ENCODE data around the gene RHOV. TPM values are rescaled to one million over a fixed set of nuclear protein-coding genes. Genes with fewer than 3 reads are reported as not detected.

The RHOV gene
- polyA plus RNA-seq, 1 of the 3 experiments (the other 2 are of a cell fraction), result 0.62 TPM

DNA sequence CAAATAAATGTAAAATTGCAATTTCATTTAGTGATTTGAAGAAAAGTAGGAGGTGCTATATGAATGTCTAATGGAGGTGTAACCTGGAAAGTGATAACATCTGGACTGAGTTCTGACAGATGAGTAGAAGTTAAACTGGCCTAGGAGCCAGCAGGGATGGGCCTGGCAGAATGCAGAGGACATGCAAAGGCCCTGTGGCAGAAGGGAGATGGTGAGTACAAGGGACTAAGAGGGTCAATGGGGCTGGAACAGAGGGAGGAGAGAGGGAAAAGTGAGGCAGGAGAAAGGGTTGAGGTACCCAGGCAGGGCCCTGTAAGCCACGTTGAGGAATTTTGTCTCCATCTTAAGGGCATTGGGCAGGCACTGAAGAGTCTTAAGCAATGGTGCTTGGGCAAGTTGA is 42.2 kb downstream of the RHOV start (continued):
- TF ChIP-seq YY1 (IDR thresholded peaks at IDR 0.05; ENCODE audit: low read depth), result no peak
- TF ChIP-seq FOXJ3 (CRISPR knock-in tag; IDR thresholded peaks at IDR 0.05), result no peak

DNA sequence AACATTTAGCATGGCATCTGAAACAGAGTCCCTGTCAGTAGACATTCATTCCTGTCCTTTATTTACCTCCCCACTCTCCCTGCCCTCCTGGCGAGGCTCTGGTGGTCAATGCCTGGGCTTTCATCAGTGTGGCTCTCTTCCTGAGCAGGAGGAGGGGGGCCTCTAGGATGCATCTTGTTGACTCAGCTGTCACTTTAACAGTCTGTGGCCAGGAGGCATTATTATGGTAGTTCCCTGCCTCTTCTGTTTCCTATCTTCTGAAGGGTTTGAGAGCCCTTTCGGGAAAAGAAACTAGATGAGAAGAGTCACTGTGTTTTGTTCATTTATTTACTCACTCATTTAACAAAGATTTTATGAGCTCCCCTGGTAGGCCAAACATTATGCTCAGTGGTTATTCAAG is 43.1 kb downstream of the RHOV start:
- Histone ChIP-seq H3K27me3 (ENCODE audit: insufficient read depth) (no peaks in the 10 kb centered on the region), H3K9me3 (no peaks in the 10 kb centered on the region), H3K9ac (no peak overlapping the region), H3K36me3 (replicated peaks in 1 of 2; ENCODE audit: control insufficient read depth in 1 of 2, insufficient read depth in 2 of 2, low read length in 1 of 2) (no peaks in the 10 kb centered on the region), H3K4me3 (ENCODE audit: low read depth in 2 of 2, low read length in 1 of 2) (no peak overlapping the region), H3F3A (replicated peaks; ENCODE audit: insufficient read depth) (no peaks in the 10 kb centered on the region), H3K79me2 (ENCODE audit: insufficient read depth) (no peaks in the 10 kb centered on the region), H2AFZ (ENCODE audit: low read depth) (no peak overlapping the region), H3K27ac (ENCODE audit: low read depth in 2 of 2, low read length in 1 of 2) (no peak overlapping the region), H3K9me2 (no peaks in the 10 kb centered on the region), H3K4me1 (ENCODE audit: control insufficient read depth in 1 of 2, insufficient read depth in 2 of 2, low read depth in 1 of 2, low read length in 1 of 2) (peaks cover 0 to 3% of the 10 kb centered on the region in 2 experiments; a peak in 2 of 4 replicates), H4K20me1 (ENCODE audit: insufficient read depth) (no peaks in the 10 kb centered on the region), H3K4me2 (no peak overlapping the region)
- DNase-seq, result no peak
- ChIA-PET CTCF (interaction anchor here (0.7 to 1.9 kb wide), 4 partner anchors 11 to 90 kb away, joined by 3 to 9 read pairs (median 5); no protein-coding TSS in a partner anchor), POLR2A (no interaction called here)
- WGBS (ENCODE audit: low lambda C conversion rate), result 96% methylated on average over 2 of the region's 2 CpGs
- no peak for TF ChIP-seq JUND (IDR thresholded peaks at IDR 0.05)
- TF ChIP-seq, protein P1, sequence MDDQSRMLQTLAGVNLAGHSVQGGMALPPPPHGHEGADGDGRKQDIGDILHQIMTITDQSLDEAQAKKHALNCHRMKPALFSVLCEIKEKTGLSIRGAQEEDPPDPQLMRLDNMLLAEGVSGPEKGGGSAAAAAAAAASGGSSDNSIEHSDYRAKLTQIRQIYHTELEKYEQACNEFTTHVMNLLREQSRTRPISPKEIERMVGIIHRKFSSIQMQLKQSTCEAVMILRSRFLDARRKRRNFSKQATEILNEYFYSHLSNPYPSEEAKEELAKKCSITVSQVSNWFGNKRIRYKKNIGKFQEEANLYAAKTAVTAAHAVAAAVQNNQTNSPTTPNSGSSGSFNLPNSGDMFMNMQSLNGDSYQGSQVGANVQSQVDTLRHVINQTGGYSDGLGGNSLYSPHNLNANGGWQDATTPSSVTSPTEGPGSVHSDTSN (IDR thresholded peaks at IDR 0.05), result no peak
- no peak for TF ChIP-seq FOSL2 (IDR thresholded peaks at IDR 0.05; ENCODE audit: borderline replicate concordance, low read depth)
- no peak for TF ChIP-seq EZH2phosphoT487 (IDR thresholded peaks at IDR 0.05; ENCODE audit: borderline replicate concordance, low read depth)
- TF ChIP-seq, protein P2, sequence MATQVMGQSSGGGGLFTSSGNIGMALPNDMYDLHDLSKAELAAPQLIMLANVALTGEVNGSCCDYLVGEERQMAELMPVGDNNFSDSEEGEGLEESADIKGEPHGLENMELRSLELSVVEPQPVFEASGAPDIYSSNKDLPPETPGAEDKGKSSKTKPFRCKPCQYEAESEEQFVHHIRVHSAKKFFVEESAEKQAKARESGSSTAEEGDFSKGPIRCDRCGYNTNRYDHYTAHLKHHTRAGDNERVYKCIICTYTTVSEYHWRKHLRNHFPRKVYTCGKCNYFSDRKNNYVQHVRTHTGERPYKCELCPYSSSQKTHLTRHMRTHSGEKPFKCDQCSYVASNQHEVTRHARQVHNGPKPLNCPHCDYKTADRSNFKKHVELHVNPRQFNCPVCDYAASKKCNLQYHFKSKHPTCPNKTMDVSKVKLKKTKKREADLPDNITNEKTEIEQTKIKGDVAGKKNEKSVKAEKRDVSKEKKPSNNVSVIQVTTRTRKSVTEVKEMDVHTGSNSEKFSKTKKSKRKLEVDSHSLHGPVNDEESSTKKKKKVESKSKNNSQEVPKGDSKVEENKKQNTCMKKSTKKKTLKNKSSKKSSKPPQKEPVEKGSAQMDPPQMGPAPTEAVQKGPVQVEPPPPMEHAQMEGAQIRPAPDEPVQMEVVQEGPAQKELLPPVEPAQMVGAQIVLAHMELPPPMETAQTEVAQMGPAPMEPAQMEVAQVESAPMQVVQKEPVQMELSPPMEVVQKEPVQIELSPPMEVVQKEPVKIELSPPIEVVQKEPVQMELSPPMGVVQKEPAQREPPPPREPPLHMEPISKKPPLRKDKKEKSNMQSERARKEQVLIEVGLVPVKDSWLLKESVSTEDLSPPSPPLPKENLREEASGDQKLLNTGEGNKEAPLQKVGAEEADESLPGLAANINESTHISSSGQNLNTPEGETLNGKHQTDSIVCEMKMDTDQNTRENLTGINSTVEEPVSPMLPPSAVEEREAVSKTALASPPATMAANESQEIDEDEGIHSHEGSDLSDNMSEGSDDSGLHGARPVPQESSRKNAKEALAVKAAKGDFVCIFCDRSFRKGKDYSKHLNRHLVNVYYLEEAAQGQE (IDR thresholded peaks at IDR 0.05; ENCODE audit: low read depth, low read length), result no peak
- TF ChIP-seq, protein P3, sequence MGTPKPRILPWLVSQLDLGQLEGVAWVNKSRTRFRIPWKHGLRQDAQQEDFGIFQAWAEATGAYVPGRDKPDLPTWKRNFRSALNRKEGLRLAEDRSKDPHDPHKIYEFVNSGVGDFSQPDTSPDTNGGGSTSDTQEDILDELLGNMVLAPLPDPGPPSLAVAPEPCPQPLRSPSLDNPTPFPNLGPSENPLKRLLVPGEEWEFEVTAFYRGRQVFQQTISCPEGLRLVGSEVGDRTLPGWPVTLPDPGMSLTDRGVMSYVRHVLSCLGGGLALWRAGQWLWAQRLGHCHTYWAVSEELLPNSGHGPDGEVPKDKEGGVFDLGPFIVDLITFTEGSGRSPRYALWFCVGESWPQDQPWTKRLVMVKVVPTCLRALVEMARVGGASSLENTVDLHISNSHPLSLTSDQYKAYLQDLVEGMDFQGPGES (IDR thresholded peaks at IDR 0.05; ENCODE audit: low read depth, low read length), result no peak
- no peak for TF ChIP-seq FOXM1 (IDR thresholded peaks at IDR 0.05; ENCODE audit: low read depth)
- no peak for TF ChIP-seq MXI1 (IDR thresholded peaks at IDR 0.05; ENCODE audit: low read depth, low read length)
- no peak for TF ChIP-seq RAD21 (IDR thresholded peaks at IDR 0.05; ENCODE audit: low read length)
- TF ChIP-seq FOXJ3 (CRISPR knock-in tag; IDR thresholded peaks at IDR 0.05), result no peak
- TF ChIP-seq GABPA (IDR thresholded peaks at IDR 0.05; ENCODE audit: low read depth), result no peak

Measured in SK-N-SH (cell line).